NOMO-1 (cell line): ENCODE results near the gene ADAMTSL1.
"Not testable (repeated sequence)": the region's sequence is repeated elsewhere in the genome, so short reads cannot be mapped to it uniquely, and the experiment has no call there.

Experiments used
- DNase-seq, 2 experiments: peaks; one replicate each; lab custom pipeline; 2025; ENCODE audit not compliant: unreplicated experiment in 2 of 2; lab: John Stamatoyannopoulos, UW

Gene ADAMTSL1

DNA sequence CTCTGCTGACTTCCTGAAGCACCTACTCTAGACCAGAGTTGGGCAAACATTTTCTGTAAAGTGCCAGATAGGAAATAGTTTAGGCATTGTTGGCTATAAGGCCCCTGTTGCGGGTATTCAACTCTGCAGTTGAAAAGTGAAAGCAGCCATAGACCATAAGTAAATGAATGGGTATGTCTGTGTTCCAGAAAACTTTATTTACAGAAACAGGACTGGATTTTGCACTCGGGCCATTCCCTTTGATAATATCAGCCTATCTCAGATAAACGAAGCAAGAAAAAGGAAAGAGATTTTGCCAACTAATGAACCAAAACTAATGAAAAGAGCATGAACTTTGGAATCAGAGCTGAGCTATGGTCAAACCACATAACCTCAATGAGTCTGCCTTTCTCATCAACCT lies 374.7 kb downstream of the ADAMTSL1 start:
- no peak for DNase-seq

DNA sequence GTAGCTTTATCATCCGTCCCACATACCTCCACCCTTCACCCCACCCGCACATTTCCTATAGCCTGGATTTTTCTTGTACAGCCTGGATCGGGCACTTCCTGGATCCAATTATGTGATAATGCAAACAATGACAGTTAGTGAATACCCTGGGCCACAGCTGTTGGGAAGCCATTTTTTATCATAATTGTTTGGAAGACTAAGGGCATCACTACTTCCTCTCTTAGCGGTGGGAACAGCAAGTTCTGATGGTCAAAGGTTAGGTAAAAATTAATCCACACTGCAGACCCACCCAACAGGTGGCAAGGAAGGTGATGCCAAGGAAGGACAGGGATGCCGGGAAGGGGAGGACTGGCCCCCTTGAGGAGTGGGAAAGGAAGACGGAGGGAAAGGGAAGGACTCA lies 375.3 kb downstream of the ADAMTSL1 start:
- no peak for DNase-seq

DNA sequence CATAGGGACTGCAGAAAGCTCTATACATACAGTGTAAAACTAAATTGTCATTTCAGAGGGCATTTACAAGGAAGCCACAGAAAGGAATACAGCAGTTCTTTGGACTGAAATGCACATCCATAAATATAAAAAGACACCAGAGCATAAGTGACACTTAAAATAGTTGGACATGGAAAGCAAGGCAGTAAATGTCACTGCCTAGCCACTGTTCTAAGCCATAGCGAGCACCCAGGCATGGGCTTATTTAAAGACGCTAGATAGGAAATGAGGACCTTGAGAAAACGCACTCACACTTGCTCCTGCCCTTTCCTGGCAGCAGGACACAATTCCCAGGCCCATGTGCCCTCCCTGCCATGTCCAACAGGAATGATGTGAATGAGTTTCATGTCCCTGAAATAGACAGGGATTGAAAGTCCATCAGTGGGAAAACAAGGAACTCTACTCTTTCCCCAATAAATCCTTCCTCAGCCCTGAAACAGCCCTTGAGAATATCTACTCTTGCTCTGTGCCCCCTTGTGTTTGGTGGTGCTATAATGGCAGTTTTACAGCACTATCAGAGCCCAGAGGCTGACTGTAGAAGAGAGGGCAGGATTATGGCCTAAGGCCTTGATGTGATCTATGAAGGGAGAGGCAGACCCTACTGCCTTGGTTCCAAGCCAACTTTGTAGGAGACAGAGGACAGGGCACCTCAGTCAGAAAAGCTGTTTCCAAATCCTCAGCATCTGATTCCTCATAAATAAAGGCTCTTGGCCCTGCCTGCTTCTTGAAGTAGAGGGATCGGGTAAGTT lies 376.1 kb downstream of the ADAMTSL1 start:
- no peak for DNase-seq

DNA sequence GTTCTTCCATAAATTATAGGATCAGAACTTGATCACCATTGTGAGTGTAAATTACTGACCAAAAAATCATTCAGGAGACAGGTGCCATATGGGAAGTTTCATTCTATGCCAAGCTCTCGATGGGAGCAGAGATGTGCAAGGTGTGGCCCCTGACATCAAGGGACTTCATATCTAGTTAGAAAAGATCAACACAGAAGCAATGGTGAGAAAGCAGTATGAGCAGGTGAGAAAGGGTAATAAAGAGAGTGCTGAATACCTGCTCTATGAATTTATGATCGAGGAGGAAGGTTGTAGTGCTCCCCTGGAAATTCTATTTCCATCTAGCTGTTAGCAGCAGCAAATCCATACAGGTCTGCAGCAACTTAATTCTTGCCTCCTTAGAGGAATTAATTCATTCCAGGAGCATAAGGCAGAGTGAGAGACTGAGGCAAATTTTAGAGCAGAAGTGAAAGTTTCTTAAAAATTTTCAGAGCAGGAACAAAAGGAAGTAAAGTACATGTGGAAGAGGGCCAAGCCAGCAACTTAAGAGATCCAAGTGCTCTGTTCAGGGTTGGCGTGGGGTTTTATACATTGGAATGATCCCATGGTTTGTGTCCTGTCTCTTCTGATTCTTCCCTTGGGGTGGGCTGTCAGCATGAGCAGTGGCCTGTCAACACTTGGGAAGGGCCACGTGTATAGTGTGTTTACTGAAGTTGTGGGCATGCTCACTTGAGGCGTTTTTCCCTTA lies 377.3 kb downstream of the ADAMTSL1 start:
- DNase-seq, result no peak

DNA sequence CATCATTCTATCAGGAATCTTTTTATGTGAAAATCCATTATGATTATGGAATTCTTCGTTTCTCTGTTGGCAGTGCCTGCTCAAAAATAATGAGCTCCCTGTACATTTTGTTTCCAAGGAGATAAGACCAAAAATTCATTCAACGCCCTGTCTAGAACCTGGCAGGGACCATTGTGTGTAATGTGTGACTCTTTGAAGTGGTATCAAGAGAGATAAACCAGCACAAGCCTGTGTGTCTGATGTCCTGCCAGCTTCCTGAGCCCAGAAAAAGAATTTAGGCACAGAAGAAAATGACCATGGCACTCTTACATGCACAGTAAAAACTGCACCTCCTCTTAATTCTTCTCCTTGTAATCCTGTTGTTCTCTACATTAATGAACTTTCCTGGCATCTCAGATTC lies 381.7 kb downstream of the ADAMTSL1 start:
- DNase-seq, result no peak

DNA sequence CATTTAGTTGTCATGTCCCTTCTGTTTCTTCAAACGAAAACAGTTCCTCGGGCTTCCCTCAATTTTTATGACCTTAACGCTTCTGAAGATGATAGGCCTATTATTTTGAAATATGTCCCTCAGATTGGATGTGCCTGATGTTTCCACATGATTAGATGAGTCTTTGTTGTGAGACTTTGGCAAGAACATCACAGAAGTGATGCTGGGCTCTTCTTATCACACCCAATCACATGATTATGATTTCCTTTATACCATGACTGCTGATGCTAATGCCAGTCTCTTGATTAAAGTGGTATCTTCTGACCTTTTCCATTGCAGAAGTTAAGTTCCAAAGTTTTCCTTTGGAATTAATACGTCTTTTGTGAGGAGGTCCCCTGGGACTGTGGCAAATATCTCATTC lies 383.4 kb downstream of the ADAMTSL1 start:
- no peak for DNase-seq

DNA sequence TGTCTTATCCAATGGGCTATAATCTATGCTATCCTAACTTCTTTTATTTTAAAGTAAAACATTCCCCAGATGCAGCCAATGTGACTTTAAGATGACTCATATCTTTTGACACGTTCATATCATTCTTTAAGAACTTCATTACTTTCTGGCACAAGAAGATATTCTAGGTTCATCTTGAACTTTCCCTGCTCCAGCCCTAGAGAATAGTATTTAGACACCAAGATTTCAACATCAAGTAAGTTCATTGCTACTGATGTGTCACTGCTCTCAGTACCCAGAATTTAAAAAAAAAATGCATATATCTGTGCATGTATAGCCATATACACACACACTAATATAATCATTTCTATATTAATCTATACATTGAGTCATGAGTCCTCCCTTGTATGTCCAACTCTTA lies 383.8 kb downstream of the ADAMTSL1 start:
- DNase-seq, result no peak

DNA sequence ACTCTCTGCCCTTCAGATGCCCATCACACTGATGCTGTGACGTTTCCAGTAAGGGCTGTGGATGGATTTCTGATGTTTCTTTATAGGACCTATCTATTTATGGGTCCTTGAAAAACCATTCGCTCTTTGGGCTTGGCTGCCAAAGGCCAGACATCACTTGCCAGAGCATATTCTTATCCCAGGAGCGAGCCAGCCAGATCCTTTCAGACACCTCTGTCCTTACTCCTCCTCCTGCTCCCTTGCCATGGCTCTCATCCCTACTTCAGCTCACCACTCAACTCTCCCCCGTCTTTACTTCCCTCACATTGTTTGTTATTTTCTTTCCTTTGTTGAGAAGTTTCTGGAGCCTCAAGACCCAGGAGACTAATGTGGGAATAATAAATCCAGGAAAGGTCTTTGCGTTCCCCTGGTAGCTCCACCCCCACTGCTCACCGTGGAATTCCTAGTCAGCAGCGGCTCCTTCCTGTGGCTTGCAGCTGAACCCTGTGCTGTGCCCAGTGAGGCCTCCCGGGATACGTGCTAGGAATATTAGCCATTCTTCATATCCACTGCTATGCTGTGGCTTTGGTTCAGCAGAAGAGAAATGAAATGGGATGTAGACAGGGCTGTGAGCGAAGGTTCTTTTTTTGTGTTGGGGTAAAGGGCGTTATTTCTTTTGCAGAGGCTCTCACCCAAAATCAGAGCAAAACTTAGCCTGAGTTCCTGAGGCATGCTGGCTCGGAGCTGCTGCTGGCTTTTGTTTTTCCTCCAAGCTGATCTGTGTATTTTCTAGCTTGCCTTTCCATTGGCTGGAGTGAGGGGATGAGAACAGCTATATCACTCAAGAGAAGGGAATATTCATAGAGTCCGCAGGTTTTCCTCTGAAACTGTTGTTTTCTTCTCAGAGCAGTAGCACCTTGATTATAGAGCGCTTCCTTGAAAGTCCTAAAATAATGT lies 387.9 kb downstream of the ADAMTSL1 start:
- DNase-seq, result no peak

DNA sequence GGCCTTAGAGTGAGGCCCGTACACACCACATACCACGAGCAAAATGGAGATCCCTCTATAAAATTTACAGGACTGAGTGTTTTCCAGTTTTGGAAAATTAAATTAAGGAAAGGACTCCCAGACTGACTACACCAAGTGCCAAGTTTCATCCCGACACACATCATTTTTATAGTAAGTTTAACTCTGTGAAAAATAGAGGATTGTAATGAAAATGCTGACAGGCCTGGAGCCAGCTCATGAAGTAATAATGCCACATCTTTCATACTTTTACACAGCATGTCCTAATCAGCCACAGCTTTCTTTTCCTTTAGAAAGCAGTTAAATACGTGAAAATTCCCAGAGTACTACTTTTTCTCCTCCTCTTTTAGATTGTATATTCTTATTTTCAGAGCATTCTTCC lies 389.8 kb downstream of the ADAMTSL1 start:
- no peak for DNase-seq

DNA sequence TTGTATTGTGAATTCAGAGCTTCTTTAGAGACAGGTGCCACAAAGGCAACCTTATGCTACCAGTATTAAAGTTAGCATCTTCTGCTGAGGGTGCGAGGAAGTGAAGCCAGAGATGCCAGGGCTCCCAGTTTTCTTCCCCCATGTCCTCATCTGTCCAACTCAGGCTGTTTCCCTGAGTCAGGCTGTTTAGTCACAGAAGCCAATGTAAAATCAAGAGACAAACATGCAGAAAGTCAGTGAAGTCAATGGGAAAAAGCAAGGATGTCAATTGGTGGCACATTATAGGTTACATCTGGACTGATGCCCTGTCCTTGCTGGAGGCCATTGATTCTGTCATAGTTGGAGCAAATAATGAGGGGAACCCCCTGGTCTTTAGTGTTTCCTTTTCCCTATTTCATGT lies 390.6 kb downstream of the ADAMTSL1 start:
- DNase-seq, result no peak

DNA sequence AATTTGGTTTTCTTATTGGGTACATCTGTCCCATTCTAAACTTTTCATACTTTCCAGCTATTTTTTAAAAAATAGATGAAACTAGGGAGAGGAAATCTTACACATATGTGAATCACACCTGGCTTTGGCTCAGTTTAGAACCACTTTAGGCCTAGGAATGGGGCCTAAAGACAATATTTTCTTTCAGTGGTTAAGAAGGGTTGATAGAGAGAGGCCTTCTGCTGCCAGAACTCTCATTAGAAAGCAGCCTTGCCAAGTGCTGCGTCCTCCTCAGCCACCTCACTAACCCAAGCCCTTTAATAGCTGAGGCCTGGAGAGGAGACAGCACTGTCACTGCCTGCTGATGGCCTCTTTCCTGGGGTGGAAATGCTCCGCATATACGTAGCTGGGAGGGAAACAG lies 391.6 kb downstream of the ADAMTSL1 start:
- no peak for DNase-seq

DNA sequence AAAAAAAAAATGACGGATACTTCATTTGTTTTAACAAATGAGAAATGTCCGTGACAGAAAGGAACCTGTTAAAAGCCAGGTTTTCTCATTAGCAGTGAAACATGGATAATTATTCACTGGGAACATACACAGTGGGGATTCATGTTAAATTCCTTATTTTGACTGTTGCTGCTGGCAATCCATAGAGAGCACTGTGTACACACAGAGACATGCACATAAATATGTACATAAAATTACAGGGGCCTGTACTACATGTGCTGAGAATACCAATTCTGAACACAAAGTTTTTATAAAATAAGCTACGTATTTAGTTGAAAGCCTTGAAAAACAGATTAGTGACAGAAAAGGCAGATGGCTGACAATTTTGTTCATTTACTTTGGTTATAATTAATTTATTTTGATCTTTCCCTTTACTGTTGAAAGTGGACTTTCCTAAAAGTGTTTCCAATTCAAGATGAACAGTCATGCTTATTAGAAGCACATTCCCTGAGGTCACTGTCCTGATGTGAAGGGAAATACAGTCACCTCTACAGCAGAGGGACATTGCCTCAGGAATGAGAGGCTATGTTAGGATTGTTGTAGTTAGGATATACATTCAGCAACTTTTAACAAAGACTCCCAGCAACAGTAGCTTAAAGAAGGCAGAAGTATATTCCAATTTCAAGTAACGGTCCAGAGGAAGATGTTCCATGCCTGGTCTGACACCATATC lies 392.3 kb downstream of the ADAMTSL1 start:
- no peak for DNase-seq

DNA sequence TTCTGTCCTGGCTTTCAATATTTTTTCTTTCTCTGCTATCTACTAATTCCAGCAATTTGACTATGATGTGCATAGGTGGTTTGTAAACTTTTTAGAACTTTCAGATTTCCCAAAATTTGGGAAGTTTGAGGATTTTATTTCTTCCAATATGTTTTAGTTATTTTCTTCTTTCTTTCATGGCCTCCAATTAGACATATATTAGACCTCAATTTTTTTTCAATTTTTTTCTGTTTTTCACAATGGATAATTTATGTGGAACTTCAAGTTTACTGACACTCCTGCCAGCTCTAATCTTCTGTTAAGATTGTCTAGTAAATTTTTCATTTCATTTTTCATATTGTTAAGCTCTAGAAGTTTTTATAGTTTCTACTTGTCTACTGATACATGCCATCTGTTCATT lies 395.8 kb downstream of the ADAMTSL1 start:
- DNase-seq, result no peak

DNA sequence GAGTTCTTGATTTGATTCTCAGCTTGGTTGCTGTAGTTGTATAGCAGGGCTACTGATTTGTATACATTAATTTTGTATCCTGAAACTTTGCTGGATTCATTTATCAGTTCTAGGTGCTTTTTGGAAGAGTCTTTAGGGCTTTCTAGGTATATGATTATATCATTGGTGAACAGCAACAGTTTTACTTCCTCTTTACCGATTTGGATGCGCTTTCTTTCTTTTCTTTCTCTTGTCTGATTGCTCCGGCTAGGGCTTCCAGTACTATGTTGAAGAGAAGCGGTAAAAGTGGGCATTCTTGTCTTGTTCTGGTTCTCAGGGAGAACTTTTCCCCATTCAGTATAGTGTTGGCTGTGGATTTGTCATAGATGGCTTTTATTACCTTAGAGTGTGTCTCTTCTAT lies 400.1 kb downstream of the ADAMTSL1 start:
- no peak for DNase-seq

DNA sequence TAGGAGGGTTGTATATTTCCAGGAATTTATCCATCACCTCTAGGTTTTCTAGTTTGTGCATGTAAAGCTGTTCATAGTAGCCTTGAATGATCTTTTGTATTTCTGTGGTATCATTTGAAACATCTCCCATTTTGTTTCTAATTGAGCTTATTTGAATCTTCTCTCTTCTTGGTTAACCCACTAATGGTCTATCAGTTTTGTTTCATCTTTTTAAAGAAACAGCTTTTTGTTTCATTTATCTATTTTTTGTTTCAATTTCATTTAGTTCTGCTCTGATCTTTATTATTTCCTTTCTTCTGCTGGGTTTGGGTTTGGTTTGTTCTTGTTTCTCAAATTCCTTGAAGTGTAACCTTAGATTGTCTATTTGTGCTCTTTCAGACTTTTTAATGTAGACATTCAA lies 401.0 kb downstream of the ADAMTSL1 start:
- DNase-seq, result not testable (repeated sequence)

DNA sequence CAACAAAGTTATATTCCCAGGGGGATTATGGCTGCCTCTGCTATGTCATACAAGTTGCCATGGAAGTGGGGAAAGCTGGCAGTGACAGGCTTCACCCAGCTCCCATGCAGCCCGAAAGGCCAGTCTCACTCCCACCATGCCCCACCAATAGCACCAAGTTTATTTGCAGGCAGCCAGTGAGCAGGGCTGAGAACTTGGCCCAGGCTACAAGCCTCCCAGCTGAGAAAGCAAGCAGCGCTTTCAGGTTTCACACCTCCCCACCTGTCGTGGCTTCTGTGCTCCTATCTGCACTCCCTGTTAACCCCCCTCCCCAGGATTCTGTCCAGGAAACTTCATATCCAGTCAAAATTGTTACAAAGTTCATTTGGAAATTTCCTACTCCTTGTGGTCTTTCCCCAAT lies 404.0 kb downstream of the ADAMTSL1 start:
- no peak for DNase-seq

DNA sequence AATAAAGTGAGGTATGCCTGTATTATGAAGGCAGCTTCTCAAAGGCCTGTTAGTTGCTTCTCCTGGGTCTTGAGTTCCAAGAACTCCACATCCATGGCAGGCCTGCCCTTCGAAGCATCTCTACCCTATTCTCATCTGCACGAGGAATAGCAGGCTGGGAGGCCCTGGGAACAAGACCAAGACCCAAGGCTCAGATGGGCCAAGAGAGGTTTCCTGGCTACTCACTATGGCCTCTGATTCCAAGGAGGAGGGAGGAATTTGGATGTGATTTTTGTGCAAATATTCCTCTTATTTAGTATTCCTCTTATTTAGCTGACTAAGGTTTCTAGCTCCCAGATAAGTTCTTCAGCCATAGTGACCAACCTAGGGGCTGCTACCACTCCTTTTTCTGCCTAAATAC lies 407.8 kb downstream of the ADAMTSL1 start:
- no peak for DNase-seq

DNA sequence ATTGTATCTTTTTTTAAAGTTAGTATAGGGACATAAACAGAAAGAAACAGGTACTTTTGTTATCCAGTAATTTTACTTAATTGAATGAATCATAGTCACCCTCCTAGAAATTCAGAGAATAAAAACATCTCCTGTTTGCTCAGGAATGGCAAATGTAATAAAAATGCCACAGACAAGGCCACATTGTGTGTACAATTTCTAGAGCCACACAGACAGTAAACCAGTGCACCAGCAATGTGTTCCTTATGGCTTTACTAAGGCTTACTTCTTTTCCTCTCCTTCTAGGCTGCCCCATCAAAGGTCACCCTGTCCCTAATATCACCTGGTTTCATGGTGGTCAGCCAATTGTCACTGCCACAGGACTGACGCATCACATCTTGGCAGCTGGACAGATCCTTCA lies 413.6 kb downstream of the ADAMTSL1 start:
- DNase-seq, result no peak

DNA sequence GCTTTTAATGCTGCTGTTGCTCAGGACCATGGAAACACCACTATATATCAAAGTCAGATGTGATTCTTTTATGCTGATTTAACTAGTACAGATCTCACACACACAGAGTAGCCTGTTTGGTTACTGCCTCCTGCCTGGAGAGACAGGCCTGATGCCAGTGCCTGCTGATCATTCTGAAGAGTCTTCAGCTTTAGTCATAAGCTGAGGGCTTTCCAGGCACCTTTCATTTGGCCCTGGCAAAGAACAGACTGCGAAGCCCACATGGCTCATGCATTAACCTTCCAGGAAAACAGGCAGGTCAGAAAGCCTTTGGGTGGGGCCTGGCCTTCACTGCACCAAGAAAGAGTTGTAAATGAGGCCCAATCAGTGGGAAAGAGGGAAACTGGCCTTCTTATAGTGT lies 414.3 kb downstream of the ADAMTSL1 start:
- no peak for DNase-seq

DNA sequence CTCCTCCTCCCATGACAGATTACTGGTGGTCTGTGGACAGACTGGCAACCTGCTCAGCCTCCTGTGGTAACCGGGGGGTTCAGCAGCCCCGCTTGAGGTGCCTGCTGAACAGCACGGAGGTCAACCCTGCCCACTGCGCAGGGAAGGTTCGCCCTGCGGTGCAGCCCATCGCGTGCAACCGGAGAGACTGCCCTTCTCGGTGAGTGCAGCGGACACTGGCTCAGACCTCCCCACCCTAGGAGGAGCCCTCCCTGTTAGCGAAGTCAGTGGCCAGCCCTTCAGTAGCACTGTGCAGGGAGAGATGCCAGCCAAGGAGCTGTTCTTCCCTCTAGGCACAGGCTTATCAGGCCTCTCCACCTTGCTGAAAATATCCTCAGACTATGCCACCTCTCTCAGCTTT lies 415.6 kb downstream of the ADAMTSL1 start:
- DNase-seq, result no peak

DNA sequence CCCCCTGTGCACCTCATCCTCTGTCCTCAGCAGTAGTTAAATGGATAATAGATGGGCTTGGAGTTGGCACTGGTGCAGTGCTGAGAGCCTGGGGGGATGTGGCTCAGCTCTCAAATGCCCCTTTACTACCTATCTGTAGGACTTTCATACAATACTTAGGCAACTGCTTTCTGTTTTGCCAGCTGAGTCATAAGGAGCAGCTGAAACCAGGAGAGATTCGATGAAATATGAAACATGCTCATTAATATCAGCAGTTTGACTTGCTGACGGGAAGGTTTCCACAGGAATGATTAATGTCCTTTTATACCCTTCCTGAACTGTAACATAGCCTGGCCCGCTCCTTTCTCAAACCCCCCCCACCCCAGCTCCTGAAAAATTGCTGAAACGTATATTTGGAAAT lies 416.4 kb downstream of the ADAMTSL1 start:
- DNase-seq, result no peak
